K562 (cell line): ENCODE results near the gene SEMA3F. TPM values are rescaled to one million over a fixed set of nuclear protein-coding genes. Genes with fewer than 3 reads are reported as not detected.
A peak's percentile ranks its signal among the peaks of the same experiment; 100 is the strongest.

Source experiments
- ATAC-seq: fragments of 200-7000 bp; cut with Tn5 transposase; 3 replicates; pipeline ENCODE4 v1.9.1; 2020; ENCODE audit warnings: moderate library complexity
- BruUV-seq: library from RNA; stranded (reverse); fragments of 400-500 nt; replicated peaks from 2 replicates; lab custom pipeline; 2021; lab: Mats Ljungman, UMichigan
- CTCF ChIA-PET: fragments of 300-600 bp; formaldehyde crosslinking; extraction: SDS; loops from one replicate; lab custom pipeline; 2021; ENCODE audit warnings: low intra/inter-chr PET ratio; lab: Yijun Ruan, JAX
- POLR2A ChIA-PET: fragments of 300-600, 350-650 bp; sonication (Branson Sonifier 250); formaldehyde crosslinking; extraction: SDS; loops from one replicate; lab custom pipeline; 2021; ENCODE audit warnings: antibody characterized with exemption, inconsistent platforms; lab: Yijun Ruan, JAX
- DNase-seq, 4 experiments: peaks; one replicate each; pipeline versions ENCODE4 v3.0.0 to v3.0.0-alpha.2; 2011 to 2018; ENCODE audit warnings: low spot score in 3 of 4, mixed read lengths in 3 of 4; ENCODE audit errors: extremely low read depth in 1 of 4
- FAIRE-seq: peaks from 2 replicates; lab custom pipeline; 2011; peaks lifted over from hg19 to GRCh38; lab: Jason Lieb, UNC
- H2AFZ ChIP-seq: 2 replicates; pipeline ENCODE4 v1.6.0; 2011; ENCODE audit warnings: low read depth, low read length, control low read depth, inconsistent platforms
- H3K27ac ChIP-seq: fragments of 200-600 bp; 3 replicates; pipeline ENCODE4 v1.8.0; 2011; ENCODE audit warnings: low read depth, mild to moderate bottlenecking, control low read depth, inconsistent platforms, low read length, moderate library complexity, mixed read lengths; ENCODE audit errors: extremely low read depth
- H3K27me3 ChIP-seq, 2 experiments: fragments of 300-600 bp in 1 of 2; 2 replicates in 1 of 2; 3 replicates in 1 of 2; pipeline versions ENCODE4 v1.6.0 to v1.8.0; 2011; ENCODE audit warnings: inconsistent platforms in 2 of 2, low read length in 2 of 2, mild to moderate bottlenecking in 1 of 2, mixed read lengths in 1 of 2, moderate library complexity in 1 of 2; ENCODE audit not compliant: control insufficient read depth in 2 of 2, insufficient read depth in 2 of 2
- H3K36me3 ChIP-seq: fragments of 300-600 bp; 3 replicates; pipeline ENCODE4 v1.8.0; 2011; ENCODE audit warnings: mild to moderate bottlenecking, low read length, inconsistent platforms; ENCODE audit not compliant: control insufficient read depth, insufficient read depth
- H3K4me1 ChIP-seq, 2 experiments: fragments of 200-600 bp in 1 of 2; replicated peaks in 1 of 2; 2 replicates in 1 of 2; 3 replicates in 1 of 2; pipeline versions ENCODE4 v1.5.1 to v1.8.0; 2011; ENCODE audit warnings: inconsistent platforms in 2 of 2, low read length in 2 of 2, mild to moderate bottlenecking in 1 of 2, mixed read lengths in 1 of 2, moderate library complexity in 1 of 2; ENCODE audit not compliant: control insufficient read depth in 2 of 2, insufficient read depth in 2 of 2
- H3K4me2 ChIP-seq: 2 replicates; pipeline ENCODE4 v1.6.1; 2011; ENCODE audit warnings: low read length, control low read depth, inconsistent platforms, mixed read lengths; ENCODE audit not compliant: insufficient read depth
- H3K4me3 ChIP-seq: fragments of 200-600 bp; sonication (generic), shearing (Covaris generic); 2 replicates; pipeline ENCODE4 v1.5.1; 2016; ENCODE audit warnings: control low read depth, inconsistent platforms
- H3K79me2 ChIP-seq: fragments of 200-600 bp; 3 replicates; pipeline ENCODE4 v1.8.0; 2011; ENCODE audit warnings: low read length, inconsistent platforms; ENCODE audit not compliant: control insufficient read depth, insufficient read depth
- H3K9ac ChIP-seq, 2 experiments: 2 replicates each; pipeline versions ENCODE4 v1.6.0 to v1.6.1; 2011; ENCODE audit warnings: low read depth in 2 of 2, low read length in 2 of 2, control low read depth in 1 of 2, inconsistent platforms in 1 of 2, mild to moderate bottlenecking in 1 of 2, mixed read lengths in 1 of 2; ENCODE audit not compliant: insufficient read depth in 1 of 2
- H3K9me1 ChIP-seq: one replicate; pipeline ENCODE4 v1.6.0; 2011; ENCODE audit warnings: inconsistent platforms, mild to moderate bottlenecking, low read length, moderate library complexity; ENCODE audit not compliant: control insufficient read depth, insufficient read depth
- H3K9me3 ChIP-seq: replicated peaks from 2 replicates; pipeline ENCODE4 v1.5.1; 2011; ENCODE audit warnings: low read depth, low read length, inconsistent platforms; ENCODE audit not compliant: control insufficient read depth, insufficient read depth
- H4K20me1 ChIP-seq: replicated peaks from 2 replicates; pipeline ENCODE4 v1.6.1; 2011; ENCODE audit warnings: low read length, inconsistent platforms, mixed read lengths; ENCODE audit not compliant: control insufficient read depth, insufficient read depth
- HEY1 ChIP-seq: fragments of 250-450 bp; sonication (Bioruptor Pico); IDR thresholded peaks from 2 replicates; pipeline ENCODE4 v1.5.0; 2020; ENCODE audit warnings: mild to moderate bottlenecking, moderate library complexity, borderline replicate concordance
- POLR2G ChIP-seq: fragments of 200-400 bp; formaldehyde crosslinking; IDR thresholded peaks from 2 replicates; pipeline ENCODE4 v1.6.1; 2017; ENCODE audit warnings: low read depth, mild to moderate bottlenecking, antibody characterized with exemption, low read length, moderate library complexity
- SIRT6 ChIP-seq: IDR thresholded peaks from one replicate; pipeline ENCODE4 v1.6.1; 2012; ENCODE audit warnings: low read depth, mild to moderate bottlenecking, control low read depth, inconsistent platforms, low read length, moderate library complexity
- ZNF507 ChIP-seq: conservative IDR thresholded peaks from 2 replicates; pipeline ENCODE4 v1.6.1; 2017; ENCODE audit warnings: missing genetic modification characterization, missing compliant biosample characterization
- whole genome bisulfite sequencing: fragments of 100-300 bp; shearing (Covaris generic); methylation state at CpG from one replicate; pipeline ENCODE4 v1.1.6; 2016; ENCODE audit warnings: low coverage, mixed read lengths; ENCODE audit not compliant: insufficient coverage; ENCODE audit errors: missing lambda C conversion rate; 5-methylcytosine and 5-hydroxymethylcytosine counted together
- in situ Hi-C: fragments of 300-500 bp; cut with MboI; formaldehyde crosslinking; loops from 4 replicates; pipeline ENCODE4 v1.15.0; 2018; ENCODE audit warnings: inconsistent platforms, mixed read lengths
- intact Hi-C: fragments of 100-400 bp; cut with micrococcal nuclease; formaldehyde crosslinking; loops from 2 replicates; pipeline ENCODE4 v1.14.2; 2022
- polyA plus RNA-seq, 8 experiments: library from polyadenylated mRNA; depleted of rRNA in 4 of 8; stranded (reverse) in 5 of 8; unstranded in 3 of 8; fragments of >200 nt; fragmentation: Nextera tagmentation in 2 of 8; fragmentation: Illumina TruSeq in 1 of 8; extraction: Ambion mirVana in 2 of 8; extraction: Trizol in 1 of 8; gene quantifications; 2 replicates each; pipeline versions ENCODE4 v1.2.1 to v1.2.3, GENCODE V29; 2011 to 2014; ENCODE audit warnings: inconsistent platforms in 1 of 8, missing spikeins in 1 of 8
- total RNA-seq, 7 experiments: library from RNA; depleted of rRNA in 6 of 7; stranded (reverse); fragments of >200 nt in 6 of 7; fragmentation: Illumina TruSeq in 2 of 7; extraction: Trizol in 2 of 7; gene quantifications; 2 replicates each; pipeline versions ENCODE4 v1.2.1 to v1.2.3, GENCODE V29; 2011 to 2021; ENCODE audit warnings: low replicate concordance in 1 of 7

The SEMA3F gene
- total and polyA plus RNA-seq, 9 of the 15 experiments (the other 6 are each of a cell fraction or from before 2014, with no cell fraction given), result 0.58 to 3.0 (median 2.0) TPM; not detected in 2

DNA sequence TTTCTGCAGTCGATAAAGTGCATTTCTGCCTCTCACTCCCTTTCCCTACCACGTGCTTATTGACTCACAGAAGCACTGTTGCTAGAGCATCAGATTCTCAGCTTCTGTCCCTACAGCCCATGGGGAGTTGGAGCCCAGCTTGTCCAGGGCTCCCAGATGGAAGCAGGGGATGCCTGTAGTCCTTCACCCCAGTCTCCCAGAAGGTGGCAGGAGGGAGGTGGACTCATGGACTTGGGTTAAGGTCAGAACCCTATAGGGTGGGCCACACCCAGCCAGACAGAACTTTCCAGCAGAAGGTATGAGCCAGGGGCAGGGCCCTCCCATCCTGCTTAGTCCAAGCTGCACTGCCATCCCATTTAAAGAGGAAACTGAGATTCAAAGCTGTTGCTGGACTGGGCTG lies 33.1 kb upstream of the SEMA3F start:
- CTCF ChIA-PET, result interaction anchor here (0.6 to 4.4 kb wide), 4 partner anchors 67 to 106 kb away, joined by 3 to 34 read pairs (median 5); no protein-coding TSS in a partner anchor
- H3K27ac ChIP-seq, result no peak overlapping the region
- intact Hi-C loops (loop anchor here (5.0 kb wide), 1 partner anchor 150 kb away; no protein-coding TSS in a partner anchor), in situ Hi-C loops (loop anchor here (5.0 kb wide), 1 partner anchor 60 kb away; no protein-coding TSS in a partner anchor)
- TF ChIP-seq SIRT6 (no peak), HEY1 (CRISPR knock-in tag) (no peak)
- no TSS peak for BruUV-seq
- no peaks in the 10 kb centered on the region for H3K9me3 ChIP-seq
- H3K9ac ChIP-seq, result no peak overlapping the region
- H3K4me2 ChIP-seq, result no peak overlapping the region
- no peaks in the 10 kb centered on the region for H3K27me3 ChIP-seq
- H3K36me3 ChIP-seq, result peaks cover 34% of the 10 kb centered on the region
- no peaks in the 10 kb centered on the region for H3K79me2 ChIP-seq
- WGBS, result 30% methylated on average over 2 of the region's 2 CpGs
- no peaks in the 10 kb centered on the region for H3K9me1 ChIP-seq
- no peak overlapping the region for H2AFZ ChIP-seq
- no peak for FAIRE-seq
- peaks cover 12% of the 10 kb centered on the region for H4K20me1 ChIP-seq
- ATAC-seq, result no peak; the same call in none of the 3 replicates
- POLR2A ChIA-PET, result interaction anchor here (1.0 to 3.3 kb wide), 3 partner anchors 8 to 15 kb away, joined by 3 to 12 read pairs (median 10); no protein-coding TSS in a partner anchor
- DNase-seq, result no peak
- H3K4me1 ChIP-seq, result peaks cover 0 to 15% of the 10 kb centered on the region in 2 experiments; a peak in 2 of 5 replicates
- no peak overlapping the region for H3K4me3 ChIP-seq

DNA sequence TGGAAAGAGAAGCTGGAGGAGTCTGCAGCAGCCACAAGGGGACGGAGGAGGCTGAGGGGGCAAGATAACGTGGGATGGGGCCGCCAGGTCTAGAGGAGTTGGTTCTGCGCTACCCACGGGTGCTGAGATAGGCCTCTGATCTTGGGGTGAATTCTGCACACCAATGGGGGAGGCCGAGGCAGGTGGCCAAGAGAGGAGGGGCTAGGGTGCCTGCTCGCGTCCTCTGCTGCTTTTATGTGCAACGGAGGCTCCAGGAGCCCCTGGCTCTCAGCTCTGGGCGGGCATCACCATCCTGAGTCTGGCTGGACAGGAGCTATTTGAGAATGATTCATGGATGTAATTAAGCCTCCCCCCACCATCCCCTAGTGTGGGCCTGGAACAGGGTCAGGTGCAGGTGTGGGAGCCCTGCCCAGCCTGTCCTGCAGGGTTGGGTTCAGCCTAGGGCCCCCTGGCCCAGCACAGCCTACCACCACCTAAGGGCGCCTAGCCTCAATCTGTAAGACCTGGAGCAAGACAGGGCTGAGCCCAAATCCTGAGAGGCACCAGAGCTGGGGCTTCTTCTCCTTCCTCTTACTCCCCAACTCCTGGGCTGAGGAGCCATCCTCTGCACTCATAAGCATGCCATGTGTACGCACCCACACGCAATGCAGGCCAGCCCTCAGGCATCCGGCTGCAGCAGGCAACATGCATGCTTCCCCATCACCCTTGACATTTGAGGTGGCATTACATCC lies 32.3 kb upstream of the SEMA3F start:
- Histone ChIP-seq H3K27me3 (no peaks in the 10 kb centered on the region), H3K4me2 (no peak overlapping the region), H3K9me1 (no peaks in the 10 kb centered on the region), H3K9ac (no peak overlapping the region), H3K36me3 (peaks cover 27% of the 10 kb centered on the region), H3K79me2 (no peaks in the 10 kb centered on the region), H3K27ac (no peak overlapping the region), H4K20me1 (peaks cover 12% of the 10 kb centered on the region), H3K9me3 (no peaks in the 10 kb centered on the region), H2AFZ (no peak overlapping the region), H3K4me3 (no peak overlapping the region), H3K4me1 (peaks cover 0 to 17% of the 10 kb centered on the region in 2 experiments; a peak in 2 of 5 replicates)
- ChIA-PET POLR2A (interaction anchor here (0.8 to 3.3 kb wide), 5 partner anchors 9 to 15 kb away, joined by 3 to 12 read pairs (median 10); no protein-coding TSS in a partner anchor), CTCF (interaction anchor here (4.4 kb wide), 1 partner anchor 67 kb away, joined by 34 read pairs; no protein-coding TSS in a partner anchor)
- ATAC-seq (no peak), FAIRE-seq (no peak), DNase-seq (no peak)
- intact Hi-C loops (loop anchor here (5.0 kb wide), 1 partner anchor 149 kb away; no protein-coding TSS in a partner anchor), in situ Hi-C loops (loop anchor here (5.0 kb wide), 1 partner anchor 59 kb away; no protein-coding TSS in a partner anchor)
- 24% methylated on average over 13 of the region's 14 CpGs for WGBS
- no TSS peak for BruUV-seq
- TF ChIP-seq POLR2G (peak; percentile 38; the same call in 1 of the 2 replicates), ZNF507 (tag) (no peak)
